Measurements from ENCODE around the gene WDR5. TPM values are rescaled to one million over a fixed set of nuclear protein-coding genes. Genes with fewer than 3 reads are reported as not detected.

Gene WDR5
- total RNA-seq, 1 experiment from 2014 or later, result 51.7 TPM

DNA sequence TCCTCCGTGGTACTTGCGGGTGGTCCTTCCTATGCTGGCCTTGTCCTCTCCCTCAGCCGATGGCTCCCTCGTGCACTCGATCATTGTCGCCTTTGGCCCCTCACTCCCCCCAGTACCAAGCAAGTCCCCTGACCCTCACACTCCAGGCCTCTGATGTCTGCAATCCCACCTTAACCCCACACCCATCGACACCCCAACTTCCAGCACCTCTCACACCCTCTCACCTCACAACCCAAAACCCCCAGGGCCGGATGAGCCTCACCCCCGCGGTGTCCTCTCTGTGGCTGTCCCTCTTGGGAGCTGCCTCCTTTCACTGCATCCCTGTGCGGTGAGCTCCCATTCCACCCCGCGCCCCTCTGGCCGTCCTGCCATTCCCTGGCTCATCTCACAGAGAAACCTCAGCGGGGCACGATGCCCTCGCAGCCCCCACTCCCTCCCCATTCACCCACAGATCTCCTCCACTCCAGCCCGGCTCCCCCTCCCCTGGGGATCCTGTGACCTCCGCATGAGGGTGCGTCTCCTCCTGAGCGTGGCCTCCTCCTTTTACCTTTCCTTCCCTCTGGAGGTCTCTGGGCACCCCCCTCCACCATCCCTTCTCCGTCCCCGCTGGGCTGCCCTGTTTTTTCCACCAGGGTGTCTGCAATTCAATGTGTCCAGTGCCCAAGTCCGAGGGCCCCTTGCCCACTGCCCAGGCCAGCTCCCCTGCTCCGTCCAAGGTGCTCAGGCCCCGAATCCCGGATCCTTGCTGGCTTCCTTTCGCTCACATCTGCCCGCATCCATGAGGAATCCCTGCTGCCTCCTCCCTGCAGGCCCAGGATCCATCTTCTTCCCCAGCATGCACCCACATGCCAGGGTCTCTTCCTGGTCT lies 44.3 kb downstream of the WDR5 start:
- Histone ChIP-seq H3K4me3 (ENCODE audit: low read depth, low read length) (no peak overlapping the region), H3K9me3 (no peaks in the 10 kb centered on the region), H3K36me3 (ENCODE audit: control insufficient read depth, insufficient read depth, low read length) (no peaks in the 10 kb centered on the region), H3K27me3 (replicated peaks; ENCODE audit: control insufficient read depth, insufficient read depth, low read length) (no peaks in the 10 kb centered on the region), H3K4me1 (no peaks in the 10 kb centered on the region)
- BruUV-seq (replicated peaks), result no TSS peak
- Mint-ChIP-seq H3K27ac (ENCODE audit: unreplicated experiment) (no peak overlapping the region), H3K36me3 (ENCODE audit: insufficient read depth, unreplicated experiment) (peaks cover 13% of the 10 kb centered on the region), H3K4me3 (ENCODE audit: unreplicated experiment) (no peak overlapping the region), H3K27me3 (ENCODE audit: insufficient read depth, unreplicated experiment) (peaks cover 11% of the 10 kb centered on the region), H3K9me3 (ENCODE audit: unreplicated experiment) (peaks cover 15% of the 10 kb centered on the region), H3K4me1 (ENCODE audit: low read depth, unreplicated experiment) (peaks cover 8% of the 10 kb centered on the region)
- DNase-seq, result peak in 1 of 2 experiments; percentile 32
- intact Hi-C loops (cut with micrococcal nuclease; ENCODE audit: unreplicated experiment), result no loop called here
- no peak for TF ChIP-seq CTCF (IDR thresholded peaks at IDR 0.05; ENCODE audit: insufficient read depth in 1 of 2, low read depth in 1 of 2, low read length in 1 of 2, severe bottlenecking in 1 of 2, unreplicated experiment in 1 of 2)
- POLR2A ChIA-PET, result no interaction called here
- CTCF ChIA-PET, result no interaction called here

DNA sequence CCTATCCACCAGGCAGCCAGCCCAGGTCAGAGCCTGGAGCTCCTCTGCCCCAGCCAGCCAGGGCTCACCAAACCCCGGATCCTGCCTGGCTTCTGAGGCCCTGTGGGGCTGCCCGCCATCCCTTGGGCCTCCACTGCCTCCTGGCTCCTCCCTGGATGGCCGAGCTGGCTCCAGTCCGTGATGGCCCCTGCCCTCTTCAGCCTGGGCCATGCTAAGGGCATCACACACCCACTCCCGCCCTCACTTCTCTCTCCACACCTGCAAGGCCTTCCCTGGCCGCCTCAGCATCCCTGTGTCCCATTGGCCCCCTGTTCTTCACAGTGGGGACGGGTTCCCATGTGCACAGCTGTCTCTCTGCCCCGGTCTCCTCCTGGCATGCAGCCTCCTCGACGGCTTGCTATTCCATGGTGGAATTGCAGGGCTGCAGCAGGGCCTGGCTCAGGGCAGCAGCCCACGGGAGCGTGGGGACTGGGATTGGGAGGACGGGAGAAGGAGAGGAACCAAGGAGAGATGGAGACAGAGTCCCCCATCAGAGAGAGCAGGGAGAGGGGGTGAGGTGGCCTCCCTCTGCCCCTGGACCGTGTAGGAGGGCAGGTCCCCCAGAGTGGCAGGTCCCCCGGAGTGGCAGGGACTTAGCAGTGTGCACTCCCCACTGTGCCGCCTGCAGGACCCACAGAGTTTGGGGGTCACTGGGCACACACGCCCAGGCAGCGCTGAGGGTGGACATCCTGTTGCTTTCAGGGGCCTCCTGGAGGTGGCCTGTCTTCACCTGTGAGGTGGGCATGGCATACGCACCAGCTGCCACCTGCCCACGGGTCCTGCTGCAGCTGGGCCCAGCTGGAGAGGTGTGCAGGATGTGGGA lies 45.1 kb downstream of the WDR5 start:
- H3K4me1 Mint-ChIP-seq (ENCODE audit: low read depth, unreplicated experiment), result peaks cover 6% of the 10 kb centered on the region
- peaks cover 11% of the 10 kb centered on the region for H3K27me3 Mint-ChIP-seq (ENCODE audit: insufficient read depth, unreplicated experiment)
- intact Hi-C loops (cut with micrococcal nuclease; ENCODE audit: unreplicated experiment), result no loop called here
- no peaks in the 10 kb centered on the region for H3K9me3 ChIP-seq
- TF ChIP-seq CTCF (IDR thresholded peaks at IDR 0.05; ENCODE audit: insufficient read depth in 1 of 2, low read depth in 1 of 2, low read length in 1 of 2, severe bottlenecking in 1 of 2, unreplicated experiment in 1 of 2), result no peak
- ChIA-PET POLR2A (no interaction called here), CTCF (no interaction called here)
- no peaks in the 10 kb centered on the region for H3K27me3 ChIP-seq (replicated peaks; ENCODE audit: control insufficient read depth, insufficient read depth, low read length)
- no peaks in the 10 kb centered on the region for H3K4me1 ChIP-seq
- H3K4me3 Mint-ChIP-seq (ENCODE audit: unreplicated experiment), result no peak overlapping the region
- H3K27ac Mint-ChIP-seq (ENCODE audit: unreplicated experiment), result no peak overlapping the region
- peaks cover 15% of the 10 kb centered on the region for H3K9me3 Mint-ChIP-seq (ENCODE audit: unreplicated experiment)
- no TSS peak for BruUV-seq (replicated peaks)
- peaks cover 13% of the 10 kb centered on the region for H3K36me3 Mint-ChIP-seq (ENCODE audit: insufficient read depth, unreplicated experiment)
- no peak overlapping the region for H3K4me3 ChIP-seq (ENCODE audit: low read depth, low read length)
- DNase-seq, result peak in 1 of 2 experiments; percentile 15
- no peaks in the 10 kb centered on the region for H3K36me3 ChIP-seq (ENCODE audit: control insufficient read depth, insufficient read depth, low read length)

- Mint-ChIP-seq H3K9me3 (ENCODE audit: unreplicated experiment) (peaks cover 15% of the 10 kb centered on the region), H3K4me3 (ENCODE audit: unreplicated experiment) (no peak overlapping the region), H3K27ac (ENCODE audit: unreplicated experiment) (no peak overlapping the region), H3K27me3 (ENCODE audit: insufficient read depth, unreplicated experiment) (peaks cover 11% of the 10 kb centered on the region), H3K36me3 (ENCODE audit: insufficient read depth, unreplicated experiment) (peaks cover 8% of the 10 kb centered on the region), H3K4me1 (ENCODE audit: low read depth, unreplicated experiment) (peaks cover 6% of the 10 kb centered on the region)
- intact Hi-C loops (cut with micrococcal nuclease; ENCODE audit: unreplicated experiment), result no loop called here
- H3K36me3 ChIP-seq (ENCODE audit: control insufficient read depth, insufficient read depth, low read length), result no peaks in the 10 kb centered on the region
- no peak for TF ChIP-seq CTCF (IDR thresholded peaks at IDR 0.05; ENCODE audit: insufficient read depth in 1 of 2, low read depth in 1 of 2, low read length in 1 of 2, severe bottlenecking in 1 of 2, unreplicated experiment in 1 of 2)
- no TSS peak for BruUV-seq (replicated peaks)
- H3K4me1 ChIP-seq, result no peaks in the 10 kb centered on the region
- no peaks in the 10 kb centered on the region for H3K9me3 ChIP-seq
- POLR2A ChIA-PET, result no interaction called here
- CTCF ChIA-PET, result no interaction called here
- DNase-seq, result peak in 1 of 2 experiments; percentile 29
- no peak overlapping the region for H3K4me3 ChIP-seq (ENCODE audit: low read depth, low read length)
- H3K27me3 ChIP-seq (replicated peaks; ENCODE audit: control insufficient read depth, insufficient read depth, low read length), result no peaks in the 10 kb centered on the region
These were observed 45.8 kb downstream of the WDR5 start for GRCh38 chr9:134181648-134182034.

All from Caco-2 (cell line).